NCI-H2029 (cell line): ENCODE results near the gene OR10C1.
"Not testable (repeated sequence)": the region's sequence is repeated elsewhere in the genome, so short reads cannot be mapped to it uniquely, and the experiment has no call there.

ENCODE experiments used
- DNase-seq: peaks from one replicate; lab custom pipeline; 2025; lab: John Stamatoyannopoulos, UW

OR10C1 gene, protein sequence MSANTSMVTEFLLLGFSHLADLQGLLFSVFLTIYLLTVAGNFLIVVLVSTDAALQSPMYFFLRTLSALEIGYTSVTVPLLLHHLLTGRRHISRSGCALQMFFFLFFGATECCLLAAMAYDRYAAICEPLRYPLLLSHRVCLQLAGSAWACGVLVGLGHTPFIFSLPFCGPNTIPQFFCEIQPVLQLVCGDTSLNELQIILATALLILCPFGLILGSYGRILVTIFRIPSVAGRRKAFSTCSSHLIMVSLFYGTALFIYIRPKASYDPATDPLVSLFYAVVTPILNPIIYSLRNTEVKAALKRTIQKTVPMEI

DNA sequence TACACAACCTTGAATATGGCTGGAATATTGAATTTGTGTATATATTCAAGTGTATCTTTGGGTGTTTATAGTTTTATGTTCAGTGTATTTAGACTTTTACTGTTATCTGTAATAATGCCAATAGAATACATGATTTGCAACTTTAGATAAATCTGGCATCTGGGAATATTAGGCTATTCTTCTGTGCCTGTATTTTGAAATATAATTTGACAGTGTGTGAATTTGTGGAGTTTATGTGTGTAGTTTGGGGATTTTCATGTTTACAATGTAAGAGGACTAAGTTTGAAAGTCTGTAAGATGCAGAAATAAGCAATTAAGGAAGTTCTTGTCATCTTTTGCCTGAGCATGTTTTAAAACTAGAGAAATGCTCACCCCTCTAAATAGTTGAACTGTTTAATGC lies at the start of gene OR10C1:
Gene OR10C1 (plus strand): TSS at position 301 of the 400 bp plus-strand sequence. CDS start 710 bp downstream, outside the sequence.
- DNase-seq, result no peak

DNA sequence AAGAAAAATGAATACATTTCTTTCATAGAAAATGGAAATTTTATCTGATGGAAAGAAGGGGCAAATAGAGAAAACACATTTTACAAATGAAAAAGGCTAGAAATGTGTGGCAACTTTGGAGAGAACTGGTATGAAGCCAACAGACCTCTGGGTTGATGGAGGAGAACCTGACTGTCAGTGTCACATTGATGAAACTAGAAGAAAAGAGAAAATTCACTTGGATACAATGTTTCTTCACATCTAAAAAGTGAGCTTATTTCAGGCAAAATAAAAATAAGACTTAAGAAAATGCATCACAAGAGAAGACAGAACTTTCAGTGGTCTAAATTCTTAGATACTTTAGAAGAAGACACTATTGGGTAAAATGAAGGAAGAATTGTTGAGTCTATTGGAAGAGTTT lies 43.8 kb upstream of the OR10C1 start, which contains the start of gene OR12D2:
Gene OR12D2 (plus strand): TSS at position 301 of the 400 bp plus-strand sequence. CDS start 1,069 bp downstream, outside the sequence.
- no peak for DNase-seq

DNA sequence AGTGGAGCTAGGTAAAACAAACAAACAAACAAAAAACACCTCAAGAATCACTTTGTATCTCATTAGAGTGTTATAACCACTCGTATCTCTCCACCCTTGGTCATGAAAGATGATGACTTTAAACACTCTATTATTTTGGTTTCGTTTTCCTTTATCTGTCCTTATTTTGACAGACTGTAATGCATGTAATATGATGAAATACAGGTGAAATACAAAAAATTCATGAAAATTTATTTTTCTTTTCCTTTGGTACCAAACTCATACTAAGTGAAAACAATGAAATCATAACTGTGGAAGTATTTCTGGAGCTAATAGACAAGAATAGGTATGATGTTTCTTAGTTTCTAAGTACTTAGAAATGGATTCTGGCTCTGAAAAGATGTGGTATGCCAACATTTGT lies 39.6 kb upstream of the OR10C1 start:
- no peak for DNase-seq

DNA sequence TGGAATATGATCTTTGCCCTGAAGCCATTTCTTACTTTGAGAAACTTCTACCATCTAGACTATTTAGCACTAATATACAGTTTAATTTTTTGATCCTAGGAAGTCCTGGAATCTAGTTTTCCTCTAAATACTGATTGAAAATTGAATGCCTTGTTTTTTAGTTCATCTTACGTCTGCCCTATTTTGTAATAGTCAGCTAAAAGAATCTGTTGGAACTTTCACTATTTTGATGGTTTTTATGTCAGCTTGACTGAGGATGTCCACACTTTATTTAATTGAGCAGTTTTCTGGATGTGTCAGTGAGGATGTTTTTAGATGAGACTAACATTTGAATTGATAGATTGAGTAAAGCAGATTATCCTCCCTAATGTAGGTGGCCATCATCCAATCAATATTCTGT lies 35.3 kb upstream of the OR10C1 start:
- no peak for DNase-seq

DNA sequence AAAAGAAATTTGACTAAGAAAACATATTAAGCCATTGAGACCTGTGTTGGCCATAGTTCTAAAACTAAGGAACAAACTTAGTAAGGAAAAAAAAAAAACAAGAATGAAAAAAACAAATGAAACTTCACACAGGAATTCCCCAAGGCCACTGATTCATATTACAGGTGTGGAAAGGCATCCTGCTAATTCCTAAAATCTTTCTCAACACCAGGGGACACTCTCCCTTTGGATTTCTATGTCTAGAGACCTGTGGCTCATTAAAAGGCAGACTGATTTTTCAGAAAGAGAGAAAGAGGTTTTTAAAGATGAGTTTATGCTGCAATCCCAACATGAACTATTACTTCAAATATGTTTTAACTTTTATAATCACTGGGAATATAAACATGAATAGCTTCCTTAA lies 24.5 kb upstream of the OR10C1 start, which contains the start of gene OR12D1:
Gene OR12D1 (plus strand): TSS at position 341 of the 400 bp plus-strand sequence.
- DNase-seq, result no peak

DNA sequence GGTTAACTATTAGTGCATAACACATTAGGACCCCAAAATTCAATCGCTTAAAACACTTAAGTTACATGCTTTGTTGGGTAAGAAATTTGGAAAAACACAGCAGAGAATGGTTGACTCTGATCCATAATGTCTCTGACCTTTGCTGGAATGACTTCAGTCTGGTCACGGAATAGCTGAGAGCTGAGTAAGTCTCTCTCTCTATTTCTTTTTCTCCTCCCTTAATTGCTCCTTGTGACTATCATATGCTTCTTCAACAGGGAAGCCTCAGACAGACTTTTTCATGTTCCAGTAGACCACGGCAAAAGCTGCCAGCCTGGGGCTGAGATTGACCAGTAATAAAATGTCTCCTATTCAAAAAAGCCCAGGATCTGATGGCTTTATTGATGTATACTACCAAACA lies 19.6 kb upstream of the OR10C1 start:
- DNase-seq, result no peak

DNA sequence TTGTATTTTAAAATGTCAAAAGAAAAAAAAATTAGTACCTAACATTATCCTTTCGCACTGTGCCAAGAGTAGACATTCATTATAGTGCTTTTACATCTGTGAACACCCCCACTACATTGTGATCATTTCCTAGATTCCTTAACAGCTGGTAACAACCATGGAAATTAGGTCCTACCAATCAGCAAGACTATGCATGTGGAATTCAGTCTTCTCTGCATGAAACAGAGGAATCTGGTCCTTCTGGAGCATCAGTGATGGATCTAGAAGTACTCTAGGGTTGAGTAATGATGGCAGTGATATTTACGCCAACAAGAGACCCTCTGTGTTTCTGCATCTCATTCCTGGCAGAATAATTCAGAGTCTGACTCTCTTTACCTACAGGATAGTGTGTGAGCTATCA lies 14.9 kb upstream of the OR10C1 start:
- no peak for DNase-seq

DNA sequence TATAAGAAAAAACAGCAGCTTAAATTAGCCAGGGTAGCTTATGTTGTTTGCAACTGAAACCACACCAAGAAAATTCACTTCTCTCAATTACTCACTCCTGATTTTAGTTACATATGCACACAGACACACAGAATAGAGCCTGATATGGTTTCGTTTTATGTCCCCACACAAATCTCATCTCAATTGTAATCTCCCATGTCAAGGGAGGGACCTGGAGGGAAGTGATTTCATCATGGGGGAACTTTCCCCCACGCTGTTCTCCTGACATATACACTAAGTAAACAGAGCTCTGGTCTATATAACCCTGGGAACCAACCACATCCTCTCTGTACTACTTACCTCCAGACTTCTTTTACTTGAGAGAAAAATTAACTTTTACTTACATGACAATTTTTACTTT lies 14.5 kb upstream of the OR10C1 start:
- DNase-seq, result no peak

DNA sequence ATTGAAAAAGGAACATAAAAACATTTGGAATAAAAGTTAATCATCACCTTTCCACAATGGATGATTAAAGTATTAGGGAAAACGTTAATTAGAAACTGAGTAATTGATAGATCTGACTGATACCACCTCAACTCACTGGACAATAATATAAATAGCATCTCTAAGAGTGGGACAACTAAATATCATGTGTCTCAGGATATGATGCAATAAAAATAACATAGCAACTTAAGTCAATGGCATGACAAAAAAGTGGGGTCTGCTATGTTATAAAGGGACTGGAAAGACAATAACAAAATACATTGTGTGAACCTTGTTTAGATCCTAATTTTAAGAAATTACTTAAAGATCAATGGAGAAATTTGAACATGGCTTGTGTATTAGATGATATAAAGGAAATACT lies 14.0 kb upstream of the OR10C1 start:
- no peak for DNase-seq

DNA sequence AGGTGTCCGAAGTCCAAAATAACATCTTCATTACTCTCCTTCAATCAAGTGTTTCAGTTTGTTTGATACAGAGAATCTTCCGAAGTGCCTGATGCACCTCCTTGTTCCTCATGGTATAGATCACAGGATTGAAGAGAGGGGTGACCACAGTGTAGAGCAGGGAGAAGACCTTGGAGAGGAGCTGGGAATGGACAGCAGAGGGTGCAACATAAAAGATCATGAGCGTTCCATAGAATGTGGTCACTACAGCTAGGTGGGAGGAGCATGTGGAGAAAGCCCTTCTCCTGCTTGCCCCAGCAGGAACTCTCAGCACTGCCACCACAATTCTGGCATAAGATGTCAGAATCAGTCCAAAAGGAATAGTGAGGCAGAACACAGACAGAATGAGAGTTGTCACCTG lies 12.5 kb upstream of the OR10C1 start:
- no peak for DNase-seq

DNA sequence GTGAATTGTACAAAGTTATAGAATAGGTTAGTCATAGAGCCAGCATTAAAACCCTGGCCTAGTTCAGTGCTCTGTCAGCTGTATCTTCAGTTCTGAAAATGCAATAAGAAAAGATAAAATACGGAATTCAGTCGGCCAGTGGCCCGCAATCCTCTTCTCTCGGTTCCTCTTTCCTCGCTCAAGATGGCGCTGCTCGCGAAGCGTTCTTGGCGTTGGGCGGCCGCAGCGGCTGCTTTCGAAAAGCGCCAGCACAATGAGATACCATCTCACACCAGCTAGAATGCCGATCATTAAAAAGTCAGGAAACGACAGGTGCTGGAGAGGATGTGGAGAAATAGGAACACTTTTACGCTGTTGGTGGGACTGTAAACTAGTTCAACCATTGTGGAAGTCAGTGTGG lies 2.4 kb upstream of the OR10C1 start:
- DNase-seq, result not testable (repeated sequence)

DNA sequence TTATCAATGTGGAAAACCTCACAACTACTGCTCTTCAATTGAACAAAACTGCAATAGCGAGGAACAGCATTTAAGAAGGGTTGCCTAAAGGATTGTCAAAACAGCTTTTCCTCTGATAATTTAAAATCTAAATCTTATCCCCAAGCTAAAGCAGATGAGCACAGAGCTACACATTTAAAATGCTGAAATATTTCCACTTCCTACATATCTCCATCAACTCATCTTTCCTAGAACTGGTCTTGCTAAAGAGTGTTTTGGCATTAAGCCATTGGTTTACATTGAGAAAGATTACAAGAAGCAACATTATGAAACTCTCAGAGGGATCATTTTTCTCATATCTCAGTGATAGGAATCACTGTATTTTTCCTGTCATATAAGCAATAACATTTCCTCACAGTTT lies 3.6 kb downstream of the OR10C1 start:
- DNase-seq, result no peak

DNA sequence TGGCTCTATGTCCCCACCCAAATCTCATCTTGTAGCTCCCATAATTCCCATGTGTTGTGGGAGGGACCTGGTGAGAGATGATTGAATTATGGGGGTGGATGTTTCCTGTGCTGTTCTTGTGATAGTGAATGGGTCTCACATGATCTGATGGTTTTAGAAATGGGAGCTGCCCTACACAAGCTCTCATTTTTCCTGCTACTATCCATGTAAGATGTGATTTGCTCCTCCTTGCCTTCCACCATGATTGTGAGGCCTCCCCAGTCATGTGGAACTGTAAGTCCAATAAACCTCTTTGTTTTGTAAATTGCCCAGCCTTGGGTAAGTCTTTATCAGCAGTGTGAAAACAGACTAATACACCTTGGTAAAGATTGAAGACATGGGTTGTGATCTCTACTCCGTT lies 4.9 kb downstream of the OR10C1 start:
- not testable (repeated sequence) for DNase-seq

DNA sequence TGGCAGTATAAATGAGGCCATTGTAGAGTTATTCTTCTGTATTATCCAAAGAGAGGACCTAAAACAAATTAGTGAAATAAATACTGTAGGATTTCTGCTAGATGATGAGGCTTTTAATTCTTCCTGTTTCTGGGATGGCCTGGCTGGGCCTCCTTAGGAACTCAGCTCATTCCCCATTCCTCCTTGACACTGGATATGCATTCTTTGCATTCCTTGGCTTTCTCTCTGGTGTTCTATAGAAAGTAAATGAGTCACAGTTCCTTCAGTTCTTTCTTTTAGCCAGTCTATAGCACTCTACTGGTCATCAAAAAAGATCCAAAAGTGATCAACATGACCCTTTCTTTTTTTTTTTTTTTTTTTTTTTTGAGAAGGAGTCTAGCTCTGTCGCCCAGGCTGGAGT lies 8.6 kb downstream of the OR10C1 start:
- no peak for DNase-seq

DNA sequence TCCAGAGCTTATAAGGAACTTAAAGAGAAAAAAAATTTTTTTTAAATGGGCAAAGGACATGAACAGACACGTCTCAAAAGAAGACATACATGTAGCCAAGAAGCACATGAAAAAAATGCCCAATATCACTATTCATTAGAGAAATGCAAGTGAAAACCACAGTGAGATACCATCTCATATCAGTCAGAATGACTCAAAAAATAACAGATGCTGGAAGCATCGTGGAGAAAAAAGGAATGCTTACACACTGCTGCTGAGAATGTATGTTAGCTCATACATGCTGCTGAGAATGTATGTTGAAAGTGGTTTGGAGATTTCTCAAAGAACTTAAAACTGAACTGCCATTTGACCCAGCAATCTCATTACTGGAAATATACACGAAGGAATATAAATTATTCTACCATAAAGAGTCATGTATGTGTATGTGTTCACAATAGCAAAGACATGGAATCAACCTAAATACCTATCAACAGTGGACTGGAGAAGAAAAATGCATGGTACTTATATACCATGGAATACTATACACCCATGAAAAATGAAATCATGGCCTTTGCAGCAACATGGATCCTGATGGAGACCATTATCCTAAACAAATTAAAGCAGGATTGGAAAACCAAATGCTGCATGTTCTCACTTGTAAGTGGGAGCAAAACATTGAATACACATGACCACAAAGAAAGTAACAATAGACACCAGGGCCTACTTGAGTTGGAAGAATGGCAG lies 12.5 kb downstream of the OR10C1 start:
- DNase-seq, result no peak

DNA sequence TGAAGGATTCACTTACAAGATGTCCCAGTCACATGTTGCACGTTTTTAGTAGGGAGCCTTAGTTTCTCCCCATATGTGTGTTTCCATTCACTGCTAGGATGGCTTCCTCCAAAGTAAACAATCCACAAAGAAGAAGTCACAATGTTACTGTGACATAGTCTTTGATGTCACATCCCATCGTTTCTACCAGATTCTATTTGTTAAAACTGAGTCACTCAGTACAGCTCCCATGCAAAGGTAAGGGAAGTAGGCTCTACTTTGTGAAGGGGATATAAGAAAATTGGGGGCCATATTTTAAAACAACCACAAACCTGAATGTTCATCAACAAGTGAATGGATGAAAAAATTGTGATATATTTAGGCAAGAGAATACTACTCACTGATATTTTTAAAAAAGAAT lies 17.9 kb downstream of the OR10C1 start, which contains the start of the genes OR11A1 and OR2H1:
Gene OR11A1 (minus strand): TSS at position 101 of the 400 bp plus-strand sequence. CDS start 29,430 bp downstream, outside the sequence.
Gene OR2H1 (plus strand): TSS at position 185 of the 400 bp plus-strand sequence. CDS start 4,615 bp downstream, outside the sequence.
- no peak for DNase-seq

DNA sequence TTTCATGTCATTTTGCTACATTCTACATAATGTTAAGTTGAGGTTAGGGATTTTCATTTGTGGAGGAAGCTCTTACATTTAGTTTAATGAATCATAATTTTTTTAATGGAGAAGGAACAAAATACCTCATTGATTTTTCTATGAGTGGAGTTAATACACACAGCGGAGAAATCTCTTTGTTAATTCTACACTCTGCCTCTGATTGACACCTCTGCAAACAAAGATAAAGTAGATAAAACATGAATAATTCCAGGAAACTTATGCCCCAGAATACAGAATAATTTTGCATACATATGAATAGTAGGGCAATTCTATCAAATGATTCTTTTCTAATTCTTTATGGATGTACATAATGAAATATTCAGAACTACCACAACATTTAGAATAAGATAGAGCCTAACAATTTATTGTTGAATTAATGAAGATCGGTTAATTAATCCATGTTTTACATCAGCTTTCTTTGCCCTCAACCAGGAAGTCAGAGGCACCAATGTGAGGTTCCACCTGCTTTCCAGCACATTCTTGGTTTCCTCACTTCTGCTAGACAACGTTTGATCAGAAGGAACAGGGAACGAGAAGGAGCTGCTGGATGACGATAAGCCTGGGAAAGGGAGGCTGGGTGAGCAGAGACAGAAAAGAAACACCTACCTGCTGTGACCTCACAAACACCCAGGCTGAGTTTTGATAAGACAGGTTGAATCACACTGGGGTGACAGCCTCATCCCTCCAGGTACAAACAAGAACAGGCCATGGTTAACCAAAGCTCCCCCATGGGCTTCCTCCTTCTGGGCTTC lies 22.1 kb downstream of the OR10C1 start:
- DNase-seq, result no peak

DNA sequence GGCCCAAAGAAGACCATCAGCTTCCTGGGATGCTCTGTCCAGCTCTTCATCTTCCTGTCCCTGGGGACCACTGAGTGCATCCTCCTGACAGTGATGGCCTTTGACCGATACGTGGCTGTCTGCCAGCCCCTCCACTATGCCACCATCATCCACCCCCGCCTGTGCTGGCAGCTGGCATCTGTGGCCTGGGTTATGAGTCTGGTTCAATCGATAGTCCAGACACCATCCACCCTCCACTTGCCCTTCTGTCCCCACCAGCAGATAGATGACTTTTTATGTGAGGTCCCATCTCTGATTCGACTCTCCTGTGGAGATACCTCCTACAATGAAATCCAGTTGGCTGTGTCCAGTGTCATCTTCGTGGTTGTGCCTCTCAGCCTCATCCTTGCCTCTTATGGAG lies 22.9 kb downstream of the OR10C1 start:
- no peak for DNase-seq

DNA sequence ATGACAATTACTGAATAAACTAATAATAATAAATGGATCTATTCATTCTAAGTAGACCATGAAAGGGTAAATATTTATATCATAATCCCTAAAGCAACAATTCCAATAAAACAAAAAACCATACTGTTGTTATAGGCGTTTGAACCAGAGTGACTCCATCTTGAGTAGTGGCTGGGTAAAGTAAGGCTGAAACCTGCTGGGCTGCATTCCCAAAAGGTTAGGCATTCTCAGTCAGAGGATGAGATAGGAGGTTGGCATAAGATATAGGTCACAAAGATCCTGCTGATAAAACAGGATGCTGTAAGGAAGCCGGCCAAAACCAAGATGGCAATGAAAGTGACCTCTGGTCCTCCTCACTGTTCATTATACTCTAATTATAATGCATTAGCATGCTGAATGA lies 26.2 kb downstream of the OR10C1 start:
- no peak for DNase-seq

DNA sequence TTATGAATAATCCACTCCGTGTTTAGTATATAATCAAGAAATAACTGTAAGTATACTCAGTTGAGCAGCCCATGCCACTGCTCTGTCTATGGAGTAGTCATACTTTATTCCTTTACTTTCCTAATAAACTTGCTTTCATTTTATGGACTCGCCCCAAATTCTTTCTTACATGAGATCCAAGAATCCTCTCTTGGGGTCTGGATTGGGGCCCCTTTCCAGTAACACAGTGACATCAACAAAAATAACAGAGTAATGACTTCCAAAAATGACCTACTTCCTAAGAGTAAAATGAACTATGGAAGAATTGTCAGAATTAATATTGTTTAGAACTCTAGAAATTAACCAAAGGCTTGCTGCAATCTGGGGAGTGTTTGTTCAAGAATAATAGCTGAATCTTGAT lies 26.7 kb downstream of the OR10C1 start:
- DNase-seq, result no peak

DNA sequence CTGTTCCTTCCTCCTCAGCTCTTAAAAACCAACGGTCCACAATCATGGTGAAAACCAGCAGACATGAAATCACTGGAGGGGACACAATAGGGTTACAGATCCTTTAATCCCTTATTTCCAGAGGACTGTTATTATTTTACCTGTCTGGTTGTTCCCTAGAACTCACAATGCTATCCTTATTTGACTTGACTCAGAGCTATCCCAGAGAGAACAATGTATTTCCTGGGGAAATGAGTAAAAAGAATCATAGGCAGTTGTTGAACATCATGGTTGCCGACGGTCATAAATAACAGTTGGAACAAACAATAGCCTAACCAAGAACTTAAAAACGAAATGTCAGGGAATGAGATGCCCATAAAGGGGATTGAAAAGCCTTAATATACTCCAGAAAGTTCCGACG lies 27.1 kb downstream of the OR10C1 start:
- DNase-seq, result no peak

DNA sequence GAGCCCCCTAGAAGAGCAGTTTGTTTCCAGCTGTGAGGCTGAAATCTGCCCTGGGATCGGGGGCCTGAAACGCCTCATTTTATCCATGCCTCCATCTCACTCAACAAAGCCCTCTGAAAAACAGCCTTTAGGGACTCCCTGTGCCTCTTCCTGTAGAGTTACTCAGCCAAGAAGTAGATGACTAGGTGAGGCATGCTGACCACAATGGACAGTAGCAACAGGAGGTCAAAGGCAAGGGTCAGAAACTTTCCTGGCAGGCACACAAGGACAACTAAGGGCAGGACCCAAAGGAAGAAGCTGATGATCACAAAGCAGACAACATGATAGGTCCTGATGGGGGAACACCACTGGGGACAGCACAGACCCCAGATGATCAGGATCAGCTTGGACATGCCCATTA lies 35.9 kb downstream of the OR10C1 start:
- DNase-seq, result no peak
